ENCODE measurements around the gene SPDYE4. TPM values are rescaled to one million over a fixed set of nuclear protein-coding genes. Genes with fewer than 3 reads are reported as not detected.

Gene SPDYE4
- total RNA-seq, 1 experiment from 2014 or later = not detected

DNA sequence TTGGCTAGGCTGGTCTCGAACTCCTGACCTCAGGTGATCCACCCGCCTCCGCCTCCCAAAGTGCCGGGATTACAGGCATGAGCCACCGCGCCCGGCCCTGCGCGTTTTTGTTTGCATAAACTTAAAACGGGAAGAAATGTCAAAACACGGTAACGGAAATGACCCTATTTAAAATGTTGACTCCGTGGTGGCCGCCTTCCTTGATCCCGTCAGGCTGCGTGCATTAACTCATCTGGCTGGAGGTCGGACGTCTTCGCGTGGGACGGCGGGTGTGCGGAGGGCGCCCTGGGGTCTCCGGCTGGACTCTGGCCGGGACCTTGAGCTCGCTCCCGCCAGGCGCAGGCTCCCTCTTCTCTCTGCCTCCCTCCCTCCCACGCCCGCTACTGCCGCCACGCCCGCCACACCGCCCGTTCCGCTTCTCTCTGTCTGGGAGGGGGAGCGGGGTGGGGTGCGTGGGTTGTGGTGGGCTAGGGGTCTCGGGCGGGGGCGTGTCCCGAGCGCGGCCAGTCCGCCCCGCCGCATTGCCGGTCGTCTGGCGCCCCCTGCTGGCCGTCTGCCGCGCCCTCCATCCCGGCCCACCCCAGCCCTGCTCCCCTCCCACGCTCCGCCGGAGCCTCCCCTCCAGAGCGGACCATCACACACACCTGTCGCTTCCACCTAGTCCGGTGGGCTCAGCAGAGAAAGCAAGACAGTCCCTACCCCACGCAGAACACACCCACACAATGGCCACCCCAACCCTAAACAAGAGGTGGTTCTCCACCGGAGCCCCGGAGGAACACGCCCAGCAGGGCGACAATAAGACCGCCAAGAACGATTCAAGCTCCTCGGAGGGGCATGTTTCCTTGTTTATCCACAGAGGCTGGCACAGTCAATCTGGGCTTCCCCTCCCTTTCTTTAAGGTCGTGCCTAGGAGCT, 12.5 kb downstream of the SPDYE4 start:
- DNase-seq (ENCODE audit: low read depth) = peak; percentile 36
- in situ Hi-C loops (cut with HindIII; ENCODE audit: low pct_unique_long_range_greater_than_20kb, low sequenced_read_pairs) = no loop called here

DNA sequence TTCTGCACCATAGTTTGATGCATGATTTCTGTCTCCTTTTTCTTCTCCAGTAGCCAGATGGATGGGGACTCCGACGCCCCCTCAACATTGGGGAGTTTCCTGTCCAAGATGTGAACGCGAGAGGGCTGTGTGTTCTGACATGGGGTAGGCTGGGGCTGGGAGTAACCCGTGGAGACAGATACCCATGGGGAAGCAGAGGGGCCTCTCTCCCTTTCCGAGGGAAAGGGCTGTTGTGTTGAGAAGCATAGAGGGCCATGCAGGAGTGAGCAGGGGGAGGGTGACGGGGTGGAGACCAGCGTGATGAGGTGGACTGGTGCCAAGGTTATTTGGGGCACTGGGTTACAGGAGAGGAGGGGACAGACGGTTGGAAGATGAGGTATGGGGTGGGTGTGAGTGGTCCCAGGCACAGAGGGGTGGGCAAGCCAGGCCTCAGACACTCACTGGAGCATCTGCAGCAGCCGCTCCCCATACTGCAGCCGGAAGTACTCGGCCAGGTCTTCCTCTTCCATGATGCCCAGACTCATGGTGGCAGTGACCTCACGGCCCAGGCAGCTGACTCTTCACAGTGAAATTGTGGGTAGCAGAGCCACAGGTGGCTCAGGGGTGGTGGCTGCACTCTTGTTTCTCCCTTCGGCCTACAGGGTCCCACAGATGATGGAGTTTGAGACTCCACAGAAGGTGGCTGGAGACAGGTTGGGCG, 14.1 kb downstream of the SPDYE4 start:
- no peak for DNase-seq (ENCODE audit: low read depth)
- in situ Hi-C loops (cut with HindIII; ENCODE audit: low pct_unique_long_range_greater_than_20kb, low sequenced_read_pairs) = no loop called here

DNA sequence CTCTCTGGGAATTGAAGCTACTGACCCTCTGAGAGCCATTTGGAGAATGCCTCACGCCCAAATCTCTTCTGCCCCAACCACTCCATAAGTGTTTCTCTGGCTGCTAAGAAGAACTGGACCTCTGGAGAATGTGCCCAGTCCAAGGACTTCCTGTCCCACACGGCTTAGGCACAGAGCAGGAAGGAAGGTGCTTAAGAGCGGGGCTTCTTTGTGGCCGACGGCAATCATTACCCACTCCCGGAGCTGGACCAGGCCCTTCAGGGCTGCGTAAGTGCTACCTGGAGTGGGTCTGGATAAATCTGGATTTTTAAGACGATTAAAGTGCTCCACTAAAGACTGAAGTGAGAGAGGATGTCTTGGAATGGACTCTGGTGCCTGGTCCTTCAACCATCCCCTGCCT, 15.5 kb downstream of the SPDYE4 start:
- in situ Hi-C loops (cut with HindIII; ENCODE audit: low pct_unique_long_range_greater_than_20kb, low sequenced_read_pairs) = no loop called here
- DNase-seq (ENCODE audit: low read depth) = no peak

DNA sequence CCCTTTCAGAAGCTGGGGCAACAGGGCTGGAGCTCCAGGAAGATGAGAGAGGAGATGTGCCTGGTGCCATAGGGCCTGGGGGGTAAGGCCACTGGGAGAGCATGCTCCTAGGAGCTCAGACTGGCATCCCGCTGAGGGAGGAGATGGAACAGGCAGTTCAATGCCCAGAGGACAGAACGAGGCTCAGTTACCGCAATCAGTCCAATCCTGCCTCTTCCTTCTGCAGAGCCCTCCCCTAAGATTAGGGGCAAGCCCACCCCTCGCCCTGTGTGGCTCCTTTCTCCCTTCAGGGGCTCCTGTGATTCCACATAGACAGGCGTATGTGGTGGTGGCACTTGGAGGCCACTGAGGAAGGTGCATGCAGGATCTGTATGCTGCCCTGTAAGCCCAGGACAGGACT, 16.1 kb downstream of the SPDYE4 start:
- no peak for DNase-seq (ENCODE audit: low read depth)
- in situ Hi-C loops (cut with HindIII; ENCODE audit: low pct_unique_long_range_greater_than_20kb, low sequenced_read_pairs) = no loop called here

DNA sequence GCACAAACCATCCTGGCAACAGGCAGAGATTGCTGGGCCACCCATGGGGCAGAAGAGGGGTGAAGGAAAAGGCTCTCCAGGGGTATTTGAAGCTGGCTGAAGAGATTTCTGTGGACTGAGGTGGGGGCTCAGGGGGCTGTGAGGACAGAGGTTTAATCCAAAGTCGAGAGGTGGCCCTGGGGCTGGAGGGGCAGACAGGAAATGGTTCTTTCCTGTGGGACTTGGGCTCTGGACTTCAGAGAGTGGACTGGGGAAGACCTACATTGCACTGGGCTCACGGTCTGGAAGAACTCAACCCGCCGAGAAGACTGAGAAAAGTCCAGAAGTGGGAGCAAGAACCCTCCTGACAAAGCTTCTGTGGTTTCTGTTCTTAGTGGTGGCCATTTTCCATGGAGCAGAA, 16.6 kb downstream of the SPDYE4 start:
- DNase-seq (ENCODE audit: low read depth) = no peak
- in situ Hi-C loops (cut with HindIII; ENCODE audit: low pct_unique_long_range_greater_than_20kb, low sequenced_read_pairs) = no loop called here

DNA sequence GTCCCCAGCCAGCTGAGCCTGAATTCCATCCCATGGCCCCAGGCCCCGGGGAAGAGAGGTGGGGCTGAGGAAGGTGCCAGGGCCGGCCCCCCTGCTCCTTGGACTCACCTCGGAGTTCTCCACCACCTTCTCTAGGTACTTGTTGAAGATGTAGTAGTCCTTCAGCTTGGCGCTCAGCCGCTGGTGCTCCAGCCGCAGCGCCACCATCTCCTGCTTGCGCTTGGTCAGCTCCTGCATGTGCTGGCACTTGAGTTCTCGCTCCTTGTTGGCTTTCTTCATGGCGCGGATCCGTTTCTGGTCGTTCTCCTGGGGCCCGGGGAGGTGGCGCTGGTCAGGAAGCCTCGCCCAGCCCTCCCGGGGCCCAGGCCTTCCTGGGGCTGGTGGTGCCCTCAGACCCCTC, 17.0 kb downstream of the SPDYE4 start:
- in situ Hi-C loops (cut with HindIII; ENCODE audit: low pct_unique_long_range_greater_than_20kb, low sequenced_read_pairs) = no loop called here
- DNase-seq (ENCODE audit: low read depth) = no peak

DNA sequence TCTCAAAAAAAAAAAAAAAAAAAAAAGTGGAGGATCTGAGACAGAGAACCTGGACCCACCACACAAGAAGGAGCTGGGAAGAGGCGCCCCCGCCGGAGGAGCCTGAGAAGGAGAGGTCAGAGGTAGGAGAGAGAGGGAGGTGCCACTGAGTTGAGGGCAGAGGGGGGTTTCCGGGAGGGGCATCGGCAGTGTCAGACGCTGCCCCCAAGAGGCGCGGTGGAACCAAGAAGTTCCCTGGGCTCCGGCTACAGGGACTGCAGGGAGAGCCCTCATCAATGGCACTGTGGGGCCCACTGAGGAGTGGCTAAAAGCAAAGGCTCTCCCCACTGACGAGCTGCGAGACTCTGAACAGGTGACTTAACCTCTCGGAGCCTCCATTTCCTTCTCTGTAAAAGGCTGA, 17.9 kb downstream of the SPDYE4 start:
- no peak for DNase-seq (ENCODE audit: low read depth)
- in situ Hi-C loops (cut with HindIII; ENCODE audit: low pct_unique_long_range_greater_than_20kb, low sequenced_read_pairs) = no loop called here

DNA sequence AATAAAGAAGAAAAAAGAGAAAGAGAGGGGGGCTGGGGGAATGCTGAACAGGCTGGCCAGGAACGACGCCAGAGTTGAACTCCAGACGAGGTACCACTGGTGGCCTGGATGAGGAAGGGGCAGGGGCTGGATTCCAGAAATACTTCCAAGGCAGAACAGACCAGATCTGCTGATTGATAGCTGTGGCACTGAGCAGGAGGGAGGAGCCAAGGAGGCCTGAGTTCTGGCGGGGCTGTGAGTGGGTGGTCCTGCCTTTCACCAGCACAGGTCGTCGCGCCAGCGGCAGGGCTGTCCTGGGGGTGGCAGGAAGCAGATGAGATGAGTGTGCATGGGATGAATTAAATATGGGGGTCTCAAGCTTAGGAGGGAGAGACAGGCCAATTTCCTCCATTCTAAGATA, 19.2 kb downstream of the SPDYE4 start:
- in situ Hi-C loops (cut with HindIII; ENCODE audit: low pct_unique_long_range_greater_than_20kb, low sequenced_read_pairs) = no loop called here
- DNase-seq (ENCODE audit: low read depth) = no peak

DNA sequence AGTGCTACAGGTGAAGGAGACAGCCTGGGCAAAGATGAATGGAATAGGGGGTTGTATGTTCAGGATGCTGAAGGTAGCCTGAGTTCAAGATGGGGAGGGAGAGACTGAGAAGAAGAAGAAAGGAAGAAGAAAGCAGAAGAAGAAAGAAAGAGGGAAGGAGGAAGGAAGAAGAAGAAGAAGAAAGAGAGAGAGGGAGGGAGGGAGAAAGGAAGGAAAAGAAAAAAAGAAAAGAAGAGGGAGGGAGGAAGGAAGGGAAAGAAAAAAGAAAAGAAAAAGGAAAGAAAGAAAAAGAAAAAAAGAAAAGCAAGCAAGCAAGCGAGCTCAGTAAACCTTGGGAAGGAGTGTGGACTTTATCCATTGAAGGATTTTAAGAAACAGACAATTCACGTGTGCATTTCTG, 21.6 kb downstream of the SPDYE4 start:
- DNase-seq (ENCODE audit: low read depth) = no peak
- in situ Hi-C loops (cut with HindIII; ENCODE audit: low pct_unique_long_range_greater_than_20kb, low sequenced_read_pairs) = no loop called here

DNA sequence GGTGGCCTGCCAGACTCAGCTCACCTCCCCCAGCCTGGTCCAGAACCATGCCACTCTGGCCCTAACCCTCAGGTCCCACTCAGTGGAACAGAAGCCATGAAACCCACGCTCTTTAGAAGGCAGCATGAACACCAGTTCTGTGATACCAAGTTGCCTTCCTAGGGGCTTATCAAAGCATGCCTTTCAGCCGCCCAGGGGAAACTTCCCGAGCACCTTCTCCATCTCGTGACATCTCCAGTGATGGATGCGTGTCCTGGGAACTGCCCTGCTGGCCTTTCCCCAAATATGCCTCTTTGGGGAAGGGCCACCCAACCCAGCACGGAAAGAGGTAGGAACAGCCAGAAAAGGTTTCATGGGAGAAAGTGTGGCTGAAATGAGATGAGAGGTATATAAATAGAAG, 22.0 kb downstream of the SPDYE4 start:
- in situ Hi-C loops (cut with HindIII; ENCODE audit: low pct_unique_long_range_greater_than_20kb, low sequenced_read_pairs) = no loop called here
- DNase-seq (ENCODE audit: low read depth) = no peak

DNA sequence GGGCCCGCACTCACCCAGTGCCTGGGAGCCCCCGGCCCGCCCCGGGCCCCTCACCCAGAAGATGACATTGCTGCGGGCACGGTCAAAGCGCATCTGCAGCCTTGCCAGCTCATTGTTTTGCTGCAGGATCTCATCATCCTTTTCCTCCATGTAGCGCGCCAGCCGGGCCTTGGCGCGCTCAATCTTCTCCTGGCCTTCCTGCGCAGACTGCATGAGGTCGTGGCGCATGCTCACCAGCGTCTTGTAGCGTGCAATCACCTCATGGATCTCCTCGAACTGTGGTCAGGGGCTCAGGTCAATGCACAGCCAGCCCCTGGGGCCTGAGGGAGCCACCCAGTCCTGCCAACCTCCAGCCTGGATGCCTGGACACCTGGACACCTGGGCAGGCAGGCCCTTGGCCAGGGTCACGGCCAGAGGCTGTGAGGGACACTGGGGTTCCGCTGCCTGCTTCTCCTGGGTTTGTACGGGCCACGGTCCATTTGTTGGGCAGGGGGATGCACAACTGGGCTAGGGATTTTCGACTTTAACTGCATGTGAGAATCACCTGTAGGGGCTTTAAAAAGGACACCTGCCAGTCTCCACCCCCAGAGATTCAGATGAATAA, 22.9 kb downstream of the SPDYE4 start:
- in situ Hi-C loops (cut with HindIII; ENCODE audit: low pct_unique_long_range_greater_than_20kb, low sequenced_read_pairs) = no loop called here
- DNase-seq (ENCODE audit: low read depth) = no peak

DNA sequence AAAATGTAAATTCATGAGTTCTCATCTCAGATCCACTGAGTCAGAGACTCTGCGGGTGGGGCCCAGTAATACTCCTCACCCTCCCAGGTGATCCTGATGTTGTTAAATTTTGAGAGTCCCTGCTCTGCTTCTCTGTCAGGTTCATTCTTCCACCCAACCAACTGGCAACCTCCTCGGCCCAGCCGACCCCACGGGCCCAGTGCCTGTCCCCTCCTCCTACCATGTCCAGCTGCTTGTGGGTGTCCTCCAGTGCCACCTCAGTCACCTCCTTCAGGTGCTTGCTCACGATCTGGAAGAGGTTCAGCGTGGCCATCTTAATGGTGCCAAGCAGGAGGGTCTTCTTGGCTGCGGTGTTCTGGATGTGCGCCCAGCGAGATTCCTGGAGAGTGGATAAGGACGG, 23.5 kb downstream of the SPDYE4 start:
- in situ Hi-C loops (cut with HindIII; ENCODE audit: low pct_unique_long_range_greater_than_20kb, low sequenced_read_pairs) = no loop called here
- no peak for DNase-seq (ENCODE audit: low read depth)

DNA sequence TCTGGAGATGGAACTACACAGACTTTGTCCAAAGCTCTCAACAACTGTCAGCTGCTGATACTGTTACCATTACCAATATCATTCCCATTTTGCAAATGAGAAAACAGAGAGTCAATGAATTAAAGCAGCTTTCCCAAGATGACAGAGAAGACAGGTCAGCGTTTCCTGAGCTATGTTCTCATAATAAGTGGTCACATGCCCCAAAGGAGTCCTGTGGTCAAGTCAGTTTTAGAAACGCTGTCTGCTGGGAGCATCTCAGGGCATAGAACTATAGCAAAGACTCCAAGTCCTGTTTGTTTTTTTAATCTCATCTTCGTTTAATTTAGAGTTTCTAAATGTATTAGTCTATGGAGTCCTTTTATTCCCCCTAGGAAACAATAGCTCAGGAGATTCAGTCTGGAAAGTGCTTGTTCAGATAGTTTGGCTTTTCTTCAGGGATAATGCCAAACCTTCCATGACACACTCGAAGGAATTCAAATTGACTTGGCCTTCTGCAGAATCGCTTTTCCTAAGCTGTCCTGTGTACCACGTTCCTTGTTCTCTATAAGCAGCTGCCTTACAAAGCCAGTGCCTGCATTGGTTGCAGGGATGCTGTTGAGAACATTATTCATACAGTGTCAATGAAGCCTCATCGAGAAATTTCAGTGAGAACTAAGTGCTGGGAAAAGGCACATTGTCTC, 25.8 kb downstream of the SPDYE4 start:
- no peak for DNase-seq (ENCODE audit: low read depth)
- in situ Hi-C loops (cut with HindIII; ENCODE audit: low pct_unique_long_range_greater_than_20kb, low sequenced_read_pairs) = no loop called here

DNA sequence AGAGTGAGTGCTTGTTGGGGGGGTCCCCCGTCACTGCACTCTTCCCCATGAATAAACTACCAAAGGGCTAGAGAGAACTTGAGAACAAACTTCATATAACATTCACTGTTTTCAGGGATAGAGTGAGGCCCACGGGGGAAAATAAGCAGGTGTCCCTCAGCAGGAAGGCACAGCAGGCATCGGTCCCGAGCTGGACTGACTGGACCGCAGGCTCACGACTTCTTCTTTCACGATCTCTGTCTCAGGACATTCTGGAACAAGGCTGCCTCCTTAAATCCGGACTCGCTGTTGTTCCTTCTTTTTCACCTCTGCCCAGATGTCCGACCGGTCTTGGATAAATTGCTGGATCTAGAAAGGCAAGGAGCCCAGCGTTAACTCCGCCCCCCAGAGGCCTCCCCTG, 28.5 kb downstream of the SPDYE4 start:
- no peak for DNase-seq (ENCODE audit: low read depth)
- in situ Hi-C loops (cut with HindIII; ENCODE audit: low pct_unique_long_range_greater_than_20kb, low sequenced_read_pairs) = no loop called here

DNA sequence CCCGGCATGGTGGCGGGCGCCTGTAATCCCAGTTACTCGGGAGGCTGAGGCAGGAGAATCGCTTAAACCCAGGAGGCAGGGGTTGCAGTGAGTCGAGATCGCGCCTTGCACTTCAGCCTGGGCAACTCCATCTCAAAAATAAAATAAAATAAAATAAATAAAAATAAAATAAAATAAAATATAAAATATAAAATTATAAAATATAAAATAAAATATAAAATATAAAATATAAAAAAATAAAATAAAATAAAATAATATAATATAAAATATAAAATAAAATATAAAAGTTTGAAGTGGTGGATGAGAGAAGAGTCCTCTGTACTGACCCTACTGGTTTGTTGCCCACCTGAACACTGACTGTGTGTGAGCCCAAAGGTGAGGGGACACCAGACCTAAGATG, 28.9 kb downstream of the SPDYE4 start:
- in situ Hi-C loops (cut with HindIII; ENCODE audit: low pct_unique_long_range_greater_than_20kb, low sequenced_read_pairs) = no loop called here
- DNase-seq (ENCODE audit: low read depth) = no peak

DNA sequence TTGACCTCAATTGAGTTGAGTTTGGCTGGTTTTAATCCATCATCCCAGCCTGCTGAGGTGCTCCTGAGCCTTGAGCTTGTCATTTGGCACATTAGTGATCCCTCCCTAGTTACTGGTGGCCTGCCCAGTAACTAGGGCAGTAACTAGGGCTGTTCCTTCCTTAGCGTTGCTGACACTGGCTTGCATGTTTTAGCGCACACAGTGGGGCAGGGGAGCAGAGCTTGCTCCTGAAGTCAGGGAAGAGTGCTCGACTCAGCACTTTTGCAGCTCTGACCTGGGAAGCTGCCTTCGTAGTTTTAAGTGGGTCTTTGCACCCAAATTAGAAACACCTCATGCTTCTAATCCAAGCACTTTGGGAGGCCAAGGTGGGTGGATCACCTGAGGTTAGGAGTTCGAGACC, 29.4 kb downstream of the SPDYE4 start:
- in situ Hi-C loops (cut with HindIII; ENCODE audit: low pct_unique_long_range_greater_than_20kb, low sequenced_read_pairs) = no loop called here
- DNase-seq (ENCODE audit: low read depth) = no peak

DNA sequence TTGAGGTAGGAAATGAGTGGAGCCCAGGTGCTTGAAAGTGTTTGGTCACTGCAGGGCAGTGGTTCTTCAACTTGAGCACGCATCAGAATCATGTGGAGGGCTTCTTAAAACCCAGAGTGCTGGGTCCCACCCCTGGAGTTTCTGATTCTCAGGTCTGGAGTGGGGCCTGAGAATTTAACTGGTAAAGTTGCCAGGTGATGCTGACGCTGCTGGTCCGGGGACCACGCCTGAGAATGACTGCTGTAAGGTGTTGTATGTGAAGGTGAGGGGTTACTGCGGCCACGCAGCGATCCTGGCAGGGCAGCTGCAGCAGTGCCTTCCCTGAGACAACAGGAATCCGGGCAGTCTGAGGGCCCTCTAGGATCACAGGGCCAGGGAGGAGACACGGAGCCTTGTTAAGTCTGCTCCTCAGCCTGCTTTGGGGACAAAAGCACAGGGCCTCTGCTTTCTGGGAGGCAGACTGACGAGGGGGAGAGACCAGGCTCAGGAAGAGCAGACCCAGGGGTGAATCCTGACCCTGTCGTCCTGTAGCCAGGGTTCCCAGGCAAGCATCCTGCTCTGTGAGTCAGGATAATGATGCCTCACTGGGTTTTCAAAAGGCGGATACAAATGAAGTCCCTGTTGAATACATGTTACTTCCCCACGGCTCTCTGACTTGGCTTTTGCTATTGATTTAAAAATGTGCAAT, 30.0 kb downstream of the SPDYE4 start:
- in situ Hi-C loops (cut with HindIII; ENCODE audit: low pct_unique_long_range_greater_than_20kb, low sequenced_read_pairs) = no loop called here
- no peak for DNase-seq (ENCODE audit: low read depth)

DNA sequence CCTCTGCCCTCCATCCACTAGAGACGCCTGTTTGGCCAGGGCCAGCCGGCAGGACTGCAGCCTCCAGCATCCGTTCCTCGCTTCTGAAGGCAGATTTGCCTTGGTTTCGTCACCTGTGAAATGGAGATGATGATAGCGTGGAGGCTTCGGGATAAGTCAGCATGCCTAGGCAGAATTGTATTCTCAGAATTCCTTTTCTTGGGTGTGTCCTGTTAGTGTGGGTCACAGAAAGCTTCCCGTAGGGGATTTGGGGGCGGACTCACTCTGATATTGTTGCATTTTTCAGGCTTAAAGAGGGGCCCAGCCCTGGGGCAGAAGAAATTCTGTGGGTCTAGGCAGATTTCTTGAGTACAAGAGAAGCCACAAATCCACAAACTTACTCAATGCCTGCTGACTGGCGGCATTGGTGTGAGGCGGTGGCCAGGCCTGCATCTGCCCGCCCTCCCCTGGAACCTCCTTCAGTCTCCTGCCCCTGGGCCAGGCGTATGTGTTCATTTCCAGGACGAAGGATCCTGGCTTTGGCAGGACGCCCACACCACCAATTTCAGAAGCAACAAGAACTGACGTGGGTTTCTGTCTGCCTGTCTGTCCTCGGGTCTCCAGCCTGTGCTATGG, 31.3 kb downstream of the SPDYE4 start:
- no peak for DNase-seq (ENCODE audit: low read depth)
- in situ Hi-C loops (cut with HindIII; ENCODE audit: low pct_unique_long_range_greater_than_20kb, low sequenced_read_pairs) = no loop called here
